Measurements from ENCODE around the gene SF3B5. TPM values are rescaled to one million over a fixed set of nuclear protein-coding genes. Genes with fewer than 3 reads are reported as not detected.
A peak's percentile ranks its signal among the peaks of the same experiment; 100 is the strongest.

Gene SF3B5
- total RNA-seq, result 100 to 1,000 TPM; 152 to 164 TPM

- Mint-ChIP-seq H3K4me1 (peaks cover 22% of the 10 kb centered on the region), H3K9me3 (ENCODE audit: low read depth) (no peaks in the 10 kb centered on the region), H3K36me3 (ENCODE audit: low read depth) (peaks cover 9% of the 10 kb centered on the region), H3K27ac (peak within 1 kb of the TSS; percentile 91), H3K27me3 (no peaks in the 10 kb centered on the region), H3K4me3 (peak within 1 kb of the TSS; percentile 84)
- DNase-seq, result peak; percentile 98
- ATAC-seq, result peak; percentile 97
- intact Hi-C loops (cut with DNase I, micrococcal nuclease), result loop anchor here (1.0 to 5.0 kb wide), 8 partner anchors 31 to 645 kb away; partner anchors contain the start of genes LTV1 (in 2 of the 2), ADAT2 (in 1 of the 2) and PEX3 (in 1 of the 2)
- ChIA-PET CTCF (interaction anchor here (1.1 to 2.9 kb wide), 4 partner anchors 36 to 251 kb away, joined by 3 to 17 read pairs (median 4); no protein-coding TSS in a partner anchor), POLR2A (interaction anchor here (1.3 to 3.1 kb wide), 3 partner anchors 31 to 121 kb away, joined by 5 to 10 read pairs (median 6); no protein-coding TSS in a partner anchor)
Observed at GRCh38 chr6:144095134-144096002, at the start of gene SF3B5. SF3B5 (minus strand) TSS chr6:144095573; CDS start chr6:144095497, 76 bp downstream.

GRCh38 chr6:144144996-144145395 is 49.6 kb upstream of the SF3B5 start:
- no peak overlapping the region for H3K27ac Mint-ChIP-seq
- intact Hi-C loops (cut with DNase I, micrococcal nuclease), result loop anchor here in 1 of 2 experiments (1.0 kb wide), 1 partner anchor 11 kb away; no protein-coding TSS in a partner anchor
- no peak overlapping the region for H3K4me3 Mint-ChIP-seq
- DNase-seq, result no peak
- CTCF ChIA-PET, result no interaction called here
- no peaks in the 10 kb centered on the region for H3K9me3 Mint-ChIP-seq (ENCODE audit: low read depth)
- H3K4me1 Mint-ChIP-seq, result peaks cover 5% of the 10 kb centered on the region
- no peak for ATAC-seq
- H3K36me3 Mint-ChIP-seq (ENCODE audit: low read depth), result no peaks in the 10 kb centered on the region
- POLR2A ChIA-PET, result no interaction called here
- H3K27me3 Mint-ChIP-seq, result peaks cover 5% of the 10 kb centered on the region

DNA sequence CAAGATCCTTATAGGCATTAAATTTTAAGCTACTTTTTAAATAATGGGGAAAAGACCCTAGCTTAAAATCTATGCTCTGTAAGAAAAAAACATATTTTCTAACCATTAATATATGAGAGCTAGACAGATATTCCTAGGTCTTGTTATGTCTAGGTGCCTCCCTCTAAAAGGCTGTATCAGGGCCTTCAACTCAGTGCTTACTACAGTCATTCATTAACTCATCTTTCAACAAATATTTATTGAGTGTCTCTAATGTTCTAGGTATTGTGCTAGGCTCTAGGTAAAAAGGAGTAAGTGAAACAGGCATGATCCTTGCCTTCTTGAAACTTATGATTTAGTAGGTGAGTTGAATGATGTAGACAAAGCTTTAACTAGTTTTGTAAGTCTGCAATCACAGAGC is 48.5 kb upstream of the SF3B5 start:
- ATAC-seq, result no peak
- Mint-ChIP-seq H3K27ac (no peak overlapping the region), H3K4me1 (no peaks in the 10 kb centered on the region), H3K36me3 (ENCODE audit: low read depth) (no peaks in the 10 kb centered on the region), H3K27me3 (peaks cover 5% of the 10 kb centered on the region), H3K4me3 (no peak overlapping the region), H3K9me3 (ENCODE audit: low read depth) (no peaks in the 10 kb centered on the region)
- intact Hi-C loops (cut with DNase I, micrococcal nuclease), result no loop called here
- ChIA-PET CTCF (interaction anchor here (1.4 kb wide), 1 partner anchor 204 kb away, joined by 4 read pairs; no protein-coding TSS in a partner anchor), POLR2A (no interaction called here)
- DNase-seq, result no peak

DNA sequence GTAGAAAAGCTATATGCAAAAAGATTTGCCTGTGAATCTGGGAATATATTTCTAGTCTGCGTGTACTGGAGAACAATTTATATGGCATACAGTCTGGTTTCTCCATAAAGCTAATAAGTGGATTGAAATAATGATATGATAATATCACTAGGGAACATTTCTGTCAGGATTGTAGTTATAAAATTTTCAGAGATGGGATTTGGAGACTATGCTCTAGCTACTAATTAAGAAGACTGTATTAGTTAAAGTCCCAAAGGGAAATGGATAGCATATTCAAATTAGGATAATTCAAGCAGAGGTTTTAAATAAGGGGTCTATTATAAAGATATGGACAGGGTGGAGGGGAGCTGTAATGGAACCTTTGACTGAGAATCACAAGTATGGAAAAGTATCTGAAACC is 47.7 kb upstream of the SF3B5 start:
- Mint-ChIP-seq H3K36me3 (ENCODE audit: low read depth) (no peaks in the 10 kb centered on the region), H3K27me3 (peaks cover 4% of the 10 kb centered on the region), H3K4me1 (no peaks in the 10 kb centered on the region), H3K9me3 (ENCODE audit: low read depth) (no peaks in the 10 kb centered on the region), H3K4me3 (no peak overlapping the region), H3K27ac (no peak overlapping the region)
- ChIA-PET POLR2A (no interaction called here), CTCF (interaction anchor here (1.1 to 1.4 kb wide), 3 partner anchors 12 to 203 kb away, joined by 3 to 4 read pairs (median 3); no protein-coding TSS in a partner anchor)
- DNase-seq, result no peak
- ATAC-seq, result no peak
- intact Hi-C loops (cut with DNase I, micrococcal nuclease), result no loop called here

DNA sequence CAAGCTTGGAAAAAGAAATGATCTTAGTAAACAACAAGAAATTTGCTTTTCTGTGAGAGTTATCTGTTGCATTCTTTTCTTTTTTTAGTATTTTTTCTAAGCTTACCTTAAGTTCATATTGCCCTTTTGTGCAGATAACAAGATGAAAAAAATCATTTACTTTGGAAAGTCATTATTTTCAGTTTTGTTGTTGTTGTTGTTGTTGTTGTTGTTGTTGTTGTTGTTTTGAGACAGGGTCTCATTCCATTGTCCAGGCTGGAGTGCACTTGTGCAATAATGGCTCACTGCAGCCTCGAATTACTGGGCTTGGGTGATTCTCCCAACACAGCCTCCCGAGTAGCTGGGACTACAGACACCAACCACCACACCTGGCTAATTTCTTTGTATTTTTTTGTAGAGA is 46.1 kb upstream of the SF3B5 start:
- no peak overlapping the region for H3K4me3 Mint-ChIP-seq
- H3K27ac Mint-ChIP-seq, result no peak overlapping the region
- no peaks in the 10 kb centered on the region for H3K9me3 Mint-ChIP-seq (ENCODE audit: low read depth)
- no peak for ATAC-seq
- no peak for DNase-seq
- ChIA-PET CTCF (no interaction called here), POLR2A (no interaction called here)
- peaks cover 4% of the 10 kb centered on the region for H3K27me3 Mint-ChIP-seq
- H3K4me1 Mint-ChIP-seq, result no peaks in the 10 kb centered on the region
- no peaks in the 10 kb centered on the region for H3K36me3 Mint-ChIP-seq (ENCODE audit: low read depth)
- intact Hi-C loops (cut with DNase I, micrococcal nuclease), result no loop called here

- ATAC-seq (no peak), DNase-seq (no peak)
- Mint-ChIP-seq H3K27ac (no peak overlapping the region), H3K4me3 (no peak overlapping the region), H3K36me3 (ENCODE audit: low read depth) (no peaks in the 10 kb centered on the region), H3K9me3 (ENCODE audit: low read depth) (no peaks in the 10 kb centered on the region), H3K27me3 (peaks cover 7% of the 10 kb centered on the region), H3K4me1 (no peaks in the 10 kb centered on the region)
- intact Hi-C loops (cut with DNase I, micrococcal nuclease), result no loop called here
- CTCF ChIA-PET, result no interaction called here
- POLR2A ChIA-PET, result no interaction called here
Observed at GRCh38 chr6:144140867-144141266, 45.5 kb upstream of the SF3B5 start.

DNA sequence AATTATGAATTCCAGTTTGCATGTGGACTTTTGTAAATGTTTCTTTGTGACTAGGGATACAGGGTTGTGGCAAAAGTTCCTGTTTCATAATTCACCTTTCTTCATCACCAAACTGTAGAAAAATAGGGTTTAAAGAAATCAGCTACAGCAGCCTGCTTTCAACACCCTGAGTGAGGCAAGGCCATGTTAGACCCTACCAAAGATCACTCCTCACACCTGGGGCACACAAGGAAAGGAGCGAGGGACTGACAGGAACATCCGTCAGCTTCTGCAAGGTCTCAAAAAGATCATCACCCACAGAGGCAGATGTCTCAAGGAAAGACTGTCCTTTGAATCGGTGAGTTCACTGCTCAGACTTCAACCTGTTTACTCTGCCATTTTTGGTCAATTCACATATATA is 44.4 kb upstream of the SF3B5 start:
- ATAC-seq, result no peak
- CTCF ChIA-PET, result interaction anchor here (0.8 kb wide), 1 partner anchor 199 kb away, joined by 3 read pairs; no protein-coding TSS in a partner anchor
- Mint-ChIP-seq H3K9me3 (ENCODE audit: low read depth) (no peaks in the 10 kb centered on the region), H3K4me3 (no peak overlapping the region), H3K36me3 (ENCODE audit: low read depth) (no peaks in the 10 kb centered on the region), H3K27me3 (peaks cover 4% of the 10 kb centered on the region), H3K27ac (no peak overlapping the region), H3K4me1 (no peaks in the 10 kb centered on the region)
- intact Hi-C loops (cut with DNase I, micrococcal nuclease), result no loop called here
- no peak for DNase-seq
- POLR2A ChIA-PET, result no interaction called here

- DNase-seq (no peak), ATAC-seq (no peak)
- H3K4me1 Mint-ChIP-seq, result peaks cover 2% of the 10 kb centered on the region
- no peak overlapping the region for H3K4me3 Mint-ChIP-seq
- H3K36me3 Mint-ChIP-seq (ENCODE audit: low read depth), result no peaks in the 10 kb centered on the region
- no peaks in the 10 kb centered on the region for H3K9me3 Mint-ChIP-seq (ENCODE audit: low read depth)
- ChIA-PET POLR2A (interaction anchor here (0.6 kb wide), 1 partner anchor 53 kb away, joined by 4 read pairs; no protein-coding TSS in a partner anchor), CTCF (interaction anchor here (0.5 to 0.8 kb wide), 2 partner anchors 9 to 80 kb away, joined by 3 read pairs; no protein-coding TSS in a partner anchor)
- peaks cover 4% of the 10 kb centered on the region for H3K27me3 Mint-ChIP-seq
- H3K27ac Mint-ChIP-seq, result no peak overlapping the region
- intact Hi-C loops (cut with DNase I, micrococcal nuclease), result no loop called here
Observed at GRCh38 chr6:144138542-144138941, 43.2 kb upstream of the SF3B5 start.

DNA sequence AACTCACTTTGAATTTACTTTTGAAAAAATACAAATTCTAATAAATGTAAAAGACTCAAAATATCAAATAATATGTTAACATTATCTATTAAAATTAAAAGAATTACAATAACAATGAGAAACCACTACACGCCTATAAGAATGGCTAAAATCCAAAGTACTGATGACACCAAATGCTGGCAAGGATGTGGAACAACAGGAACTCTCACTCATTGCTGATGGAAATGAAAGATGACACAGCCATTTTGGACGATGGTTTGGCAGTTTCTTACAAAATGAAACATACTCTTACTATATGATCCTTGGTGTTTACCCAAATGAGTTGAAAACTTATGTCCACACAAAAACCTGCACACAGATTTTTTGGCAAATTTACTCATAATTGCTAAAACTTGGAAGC is 39.4 kb upstream of the SF3B5 start:
- Mint-ChIP-seq H3K27ac (no peak overlapping the region), H3K4me3 (no peak overlapping the region), H3K36me3 (ENCODE audit: low read depth) (no peaks in the 10 kb centered on the region), H3K9me3 (ENCODE audit: low read depth) (no peaks in the 10 kb centered on the region), H3K27me3 (peaks cover 6% of the 10 kb centered on the region), H3K4me1 (peaks cover 28% of the 10 kb centered on the region)
- intact Hi-C loops (cut with DNase I, micrococcal nuclease), result loop anchor here (1.0 to 5.0 kb wide), 2 partner anchors 11 to 218 kb away; no protein-coding TSS in a partner anchor
- ATAC-seq (no peak), DNase-seq (no peak)
- CTCF ChIA-PET, result no interaction called here
- POLR2A ChIA-PET, result interaction anchor here (0.6 kb wide), 1 partner anchor 19 kb away, joined by 3 read pairs; no protein-coding TSS in a partner anchor

GRCh38 chr6:144134176-144134575 is 38.8 kb upstream of the SF3B5 start:
- no peak for ATAC-seq
- intact Hi-C loops (cut with DNase I, micrococcal nuclease), result loop anchor here (1.0 to 5.0 kb wide), 2 partner anchors 11 to 218 kb away; no protein-coding TSS in a partner anchor
- ChIA-PET POLR2A (interaction anchor here (0.6 kb wide), 1 partner anchor 18 kb away, joined by 3 read pairs; no protein-coding TSS in a partner anchor), CTCF (no interaction called here)
- Mint-ChIP-seq H3K36me3 (ENCODE audit: low read depth) (no peaks in the 10 kb centered on the region), H3K4me3 (no peak overlapping the region), H3K4me1 (peaks cover 33% of the 10 kb centered on the region), H3K27me3 (peaks cover 6% of the 10 kb centered on the region), H3K27ac (no peak overlapping the region), H3K9me3 (ENCODE audit: low read depth) (no peaks in the 10 kb centered on the region)
- no peak for DNase-seq

- Mint-ChIP-seq H3K27ac (no peak overlapping the region), H3K27me3 (peaks cover 6% of the 10 kb centered on the region), H3K36me3 (ENCODE audit: low read depth) (no peaks in the 10 kb centered on the region), H3K9me3 (ENCODE audit: low read depth) (no peaks in the 10 kb centered on the region), H3K4me1 (peaks cover 36% of the 10 kb centered on the region), H3K4me3 (no peak overlapping the region)
- intact Hi-C loops (cut with DNase I, micrococcal nuclease), result loop anchor here in 1 of 2 experiments (5.0 kb wide), 1 partner anchor 219 kb away; no protein-coding TSS in a partner anchor
- ChIA-PET POLR2A (interaction anchor here (0.8 kb wide), 1 partner anchor 18 kb away, joined by 3 read pairs; no protein-coding TSS in a partner anchor), CTCF (interaction anchor here (0.7 to 1.8 kb wide), 2 partner anchors 13 to 238 kb away, joined by 3 to 6 read pairs; no protein-coding TSS in a partner anchor)
- DNase-seq (no peak), ATAC-seq (no peak)
Observed at GRCh38 chr6:144133225-144133821, 38.0 kb upstream of the SF3B5 start.

All from activated CD4-positive, alpha-beta T cell treated with anti-CD3 and anti-CD28 coated beads for 36 hours (primary cell).